ENCODE data around the gene KDM6A. TPM values are rescaled to one million over a fixed set of nuclear protein-coding genes. Genes with fewer than 3 reads are reported as not detected.
"Not testable (repeated sequence)": the region's sequence is repeated elsewhere in the genome, so short reads cannot be mapped to it uniquely, and the experiment has no call there.

The KDM6A gene
- total and polyA plus RNA-seq, 7 donors = 3.6 to 21.3 (median 13.2) TPM

- DNase-seq (no peak), ATAC-seq (no peak)
- Histone ChIP-seq H3K4me3 (no peak overlapping the region), H3K36me3 (ENCODE audit: insufficient read depth in 1 of 2, low read depth in 1 of 2) (no peaks in the 10 kb centered on the region), H3K4me1 (peaks cover 44% of the 10 kb centered on the region), H3K27me3 (ENCODE audit: insufficient read depth in 3 of 3, low read length in 2 of 3) (no peaks in the 10 kb centered on the region), H3K27ac (no peak overlapping the region), H3K9me3 (no peaks in the 10 kb centered on the region)
- intact Hi-C loops (cut with DNase I) = no loop called here
- TF ChIP-seq CTCF (IDR thresholded peaks at IDR 0.05) = no peak
- 63 to 77% (median 69%) methylated on average over 2 of the region's 2 CpGs for WGBS, 3 donors
Measured at GRCh38 chrX:44937606-44938005, 64.6 kb downstream of the KDM6A start.

GRCh38 chrX:44938111-44938510 lies 65.1 kb downstream of the KDM6A start:
- no peak for TF ChIP-seq CTCF (IDR thresholded peaks at IDR 0.05)
- no peaks in the 10 kb centered on the region for H3K9me3 ChIP-seq
- WGBS, 3 donors = 85 to 95% (median 93%) methylated on average over 4 of the region's 4 CpGs
- H3K4me3 ChIP-seq = no peak overlapping the region
- peaks cover 44% of the 10 kb centered on the region for H3K4me1 ChIP-seq
- DNase-seq (no peak), ATAC-seq (no peak)
- intact Hi-C loops (cut with DNase I) = no loop called here
- H3K27me3 ChIP-seq (ENCODE audit: insufficient read depth in 3 of 3, low read length in 2 of 3) = no peaks in the 10 kb centered on the region
- no peak overlapping the region for H3K27ac ChIP-seq
- H3K36me3 ChIP-seq (ENCODE audit: insufficient read depth in 1 of 2, low read depth in 1 of 2) = no peaks in the 10 kb centered on the region

- WGBS, 3 donors = 92 to 97% (median 96%) methylated on average over 12 of the region's 12 CpGs
- H3K36me3 ChIP-seq (ENCODE audit: insufficient read depth in 1 of 2, low read depth in 1 of 2); intact Hi-C loops (cut with DNase I); H3K27ac ChIP-seq; ATAC-seq; H3K27me3 ChIP-seq (ENCODE audit: insufficient read depth in 3 of 3, low read length in 2 of 3); H3K4me3 ChIP-seq; DNase-seq: not testable (repeated sequence)
- H3K9me3 ChIP-seq = peaks cover 13% of the 10 kb centered on the region
- H3K4me1 ChIP-seq = peaks cover 27% of the 10 kb centered on the region
Measured at GRCh38 chrX:44940541-44940940, 67.6 kb downstream of the KDM6A start.

GRCh38 chrX:44943007-44943406 lies 70.0 kb downstream of the KDM6A start:
- Histone ChIP-seq H3K4me3 (no peak overlapping the region), H3K4me1 (peaks cover 10% of the 10 kb centered on the region), H3K27ac (no peak overlapping the region), H3K36me3 (ENCODE audit: insufficient read depth in 1 of 2, low read depth in 1 of 2) (no peaks in the 10 kb centered on the region), H3K27me3 (ENCODE audit: insufficient read depth in 3 of 3, low read length in 2 of 3) (no peaks in the 10 kb centered on the region), H3K9me3 (peaks cover 13% of the 10 kb centered on the region)
- ATAC-seq (no peak), DNase-seq (no peak)
- 90 to 98% (median 95%) methylated on average over 3 of the region's 3 CpGs for WGBS, 3 donors
- intact Hi-C loops (cut with DNase I) = no loop called here
- TF ChIP-seq CTCF (IDR thresholded peaks at IDR 0.05) = no peak

- Histone ChIP-seq H3K9me3 (peaks cover 13% of the 10 kb centered on the region), H3K4me3 (no peak overlapping the region), H3K4me1 (peaks cover 25% of the 10 kb centered on the region), H3K36me3 (ENCODE audit: insufficient read depth in 1 of 2, low read depth in 1 of 2) (no peaks in the 10 kb centered on the region), H3K27me3 (ENCODE audit: insufficient read depth in 3 of 3, low read length in 2 of 3) (no peaks in the 10 kb centered on the region), H3K27ac (no peak overlapping the region)
- WGBS, 3 donors = 100% methylated on average over 1 of the region's 1 CpG
- ATAC-seq = no peak
- no peak for DNase-seq
- TF ChIP-seq CTCF (IDR thresholded peaks at IDR 0.05) = no peak
- intact Hi-C loops (cut with DNase I) = no loop called here
Measured at GRCh38 chrX:44944894-44945293, 71.9 kb downstream of the KDM6A start.

All from psoas muscle (tissue), 8 donors.